Measurements from ENCODE around the gene URAD.

- TF ChIP-seq POLR2A (IDR thresholded peaks at IDR 0.05) = no peak
- no peak for TF ChIP-seq CTCF (IDR thresholded peaks at IDR 0.05)
These were observed 54.7 kb downstream of the URAD start for GRCh38 chr13:27933580-27934328.

Data from body of pancreas (tissue), 4 donors.